NCI-H510A treated with DMSO at 0.1 percent for 48 hours (cell line): ENCODE measurements around the gene AMIGO3.
"Not testable (repeated sequence)": the region's sequence is repeated elsewhere in the genome, so short reads cannot be mapped to it uniquely, and the experiment has no call there.

Experiments used
- DNase-seq: peaks from one replicate; lab custom pipeline; 2025; lab: John Stamatoyannopoulos, UW

AMIGO3 gene, protein sequence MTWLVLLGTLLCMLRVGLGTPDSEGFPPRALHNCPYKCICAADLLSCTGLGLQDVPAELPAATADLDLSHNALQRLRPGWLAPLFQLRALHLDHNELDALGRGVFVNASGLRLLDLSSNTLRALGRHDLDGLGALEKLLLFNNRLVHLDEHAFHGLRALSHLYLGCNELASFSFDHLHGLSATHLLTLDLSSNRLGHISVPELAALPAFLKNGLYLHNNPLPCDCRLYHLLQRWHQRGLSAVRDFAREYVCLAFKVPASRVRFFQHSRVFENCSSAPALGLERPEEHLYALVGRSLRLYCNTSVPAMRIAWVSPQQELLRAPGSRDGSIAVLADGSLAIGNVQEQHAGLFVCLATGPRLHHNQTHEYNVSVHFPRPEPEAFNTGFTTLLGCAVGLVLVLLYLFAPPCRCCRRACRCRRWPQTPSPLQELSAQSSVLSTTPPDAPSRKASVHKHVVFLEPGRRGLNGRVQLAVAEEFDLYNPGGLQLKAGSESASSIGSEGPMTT

GRCh38 chr3:49719214-49719884, at the start of gene AMIGO3:
AMIGO3 (minus strand) TSS chr3:49719684; CDS start chr3:49719465, 219 bp downstream.
- peak; percentile 85 for DNase-seq

DNA sequence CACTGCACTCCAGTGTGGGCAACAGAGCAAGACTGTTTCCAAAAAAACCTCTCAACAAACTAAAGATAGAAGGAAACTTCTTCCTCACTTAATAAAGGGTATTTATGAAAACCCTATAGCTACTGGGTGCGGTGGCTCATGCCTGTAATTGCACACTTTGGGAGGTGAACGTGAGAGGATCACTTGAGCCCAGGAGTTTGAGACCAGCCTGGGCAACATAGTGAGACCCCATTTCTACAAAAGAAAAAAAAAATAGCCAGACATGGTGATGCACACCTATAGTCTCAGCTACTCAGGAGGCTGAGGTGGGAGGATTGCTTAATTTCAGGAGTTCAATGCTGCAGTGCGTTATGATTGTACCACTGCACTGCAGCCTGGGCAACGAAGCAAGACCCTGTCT, 44.5 kb upstream of the AMIGO3 start:
- no peak for DNase-seq

- no peak for DNase-seq
These were observed 42.2 kb upstream of the AMIGO3 start for GRCh38 chr3:49761661-49762060.

- DNase-seq, result no peak
These were observed 39.7 kb upstream of the AMIGO3 start for GRCh38 chr3:49759226-49759625.

- DNase-seq, result no peak
These were observed 37.7 kb upstream of the AMIGO3 start for GRCh38 chr3:49757197-49757596.

- DNase-seq, result no peak
These were observed 36.6 kb upstream of the AMIGO3 start for GRCh38 chr3:49756036-49756435.

- no peak for DNase-seq
These were observed 35.1 kb upstream of the AMIGO3 start for GRCh38 chr3:49754536-49754935.

GRCh38 chr3:49751501-49751900, 32.0 kb upstream of the AMIGO3 start:
- no peak for DNase-seq

DNA sequence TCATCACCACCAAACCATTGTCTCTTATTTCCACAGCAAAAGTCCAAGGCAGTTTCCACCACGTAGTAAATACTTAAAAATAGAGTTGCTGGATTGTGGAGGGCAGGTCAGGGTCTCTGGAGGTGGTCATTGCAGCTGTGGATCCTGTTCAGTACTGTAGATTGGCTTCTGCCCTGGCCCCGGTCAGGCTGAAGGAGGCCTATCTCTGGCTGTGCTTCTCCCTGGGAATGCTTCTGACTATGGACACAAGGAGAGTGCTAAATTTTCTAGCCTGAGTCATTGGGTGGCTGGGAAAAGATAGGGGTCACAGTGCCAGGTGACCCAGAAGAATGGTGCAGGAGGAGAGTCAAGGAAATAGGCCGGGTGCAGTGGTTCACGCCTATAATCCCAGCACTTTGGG, 30.6 kb upstream of the AMIGO3 start:
- no peak for DNase-seq

GRCh38 chr3:49748874-49749273, 29.4 kb upstream of the AMIGO3 start:
- DNase-seq, result not testable (repeated sequence)

GRCh38 chr3:49747792-49748480, 28.5 kb upstream of the AMIGO3 start:
- DNase-seq, result no peak

DNA sequence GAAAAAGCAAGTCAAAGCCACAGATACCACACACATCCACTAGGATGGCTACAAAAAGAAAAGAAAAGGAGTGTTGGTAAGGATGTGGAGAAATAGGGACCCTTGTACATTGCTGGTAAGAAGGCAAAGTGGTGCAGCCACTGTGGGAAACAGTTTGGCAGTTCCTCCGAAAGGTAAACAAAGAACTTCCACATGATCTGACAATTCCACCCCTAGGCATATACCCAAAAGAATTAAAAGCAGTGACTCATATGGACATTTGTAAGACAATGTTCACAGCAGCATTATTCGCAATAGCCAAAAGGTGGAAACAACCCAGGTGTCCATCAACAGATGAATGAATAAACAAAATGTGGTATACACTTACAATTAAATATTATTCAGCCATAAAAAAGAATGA, 26.5 kb upstream of the AMIGO3 start:
- no peak for DNase-seq

DNA sequence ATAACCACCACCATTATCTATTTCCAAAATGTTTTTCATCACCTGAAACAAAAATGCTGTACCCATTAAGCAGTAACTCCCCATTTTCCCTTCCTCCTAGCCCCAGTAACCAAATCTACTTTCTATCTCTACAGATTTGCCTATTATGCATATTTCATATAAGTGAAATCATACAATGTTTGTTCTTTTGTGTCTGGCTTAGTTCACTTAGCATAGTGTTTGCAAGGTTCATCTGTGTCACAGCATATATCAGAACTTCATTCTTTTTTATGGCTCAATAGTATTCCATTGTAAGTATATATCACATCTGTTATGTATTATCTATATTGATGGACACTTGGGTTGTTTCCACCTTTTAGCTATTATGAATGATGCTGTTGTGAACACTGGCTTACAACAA, 20.9 kb upstream of the AMIGO3 start:
- DNase-seq, result no peak

GRCh38 chr3:49738067-49738713, 18.7 kb upstream of the AMIGO3 start:
- no peak for DNase-seq

DNA sequence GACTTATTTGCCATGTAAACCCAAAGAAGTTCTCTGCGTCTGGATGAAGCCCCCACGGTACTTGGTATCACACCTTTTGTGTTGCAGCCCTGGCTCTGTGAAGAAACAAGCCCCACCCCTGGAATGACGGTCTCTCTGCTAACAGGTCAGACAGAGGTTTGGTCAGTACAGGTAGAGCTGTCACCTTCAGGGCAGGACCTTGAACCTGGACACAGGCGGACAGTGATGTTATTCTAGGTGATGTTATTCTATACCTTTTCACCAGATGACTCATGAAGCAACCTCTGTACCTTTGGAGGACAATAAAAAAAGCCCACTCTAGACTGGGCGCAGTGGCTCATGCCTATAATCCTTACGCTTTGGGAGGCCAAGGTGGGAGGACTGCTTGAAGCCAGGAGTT, 15.3 kb upstream of the AMIGO3 start:
- no peak for DNase-seq

- no peak for DNase-seq
These were observed 14.1 kb upstream of the AMIGO3 start for GRCh38 chr3:49733551-49733950.

DNA sequence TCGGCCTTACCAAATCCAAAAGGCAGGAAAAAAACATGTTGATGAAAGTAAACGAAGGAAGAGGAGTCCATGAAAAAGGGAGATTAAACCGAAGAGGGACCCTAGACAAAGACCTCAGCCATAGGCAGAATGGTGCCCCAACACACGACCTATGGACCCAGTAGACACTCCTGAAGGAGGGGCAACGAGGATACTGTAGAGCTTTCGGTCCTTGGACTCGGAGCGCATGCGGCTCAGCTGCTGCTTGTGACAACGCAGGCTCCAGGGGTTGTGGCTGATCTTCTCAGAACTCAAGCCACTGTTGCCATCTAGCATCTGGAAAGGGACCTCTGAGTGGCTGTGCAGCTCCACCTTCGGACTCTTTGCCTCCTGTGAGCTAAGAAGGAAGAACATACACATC, 13.1 kb upstream of the AMIGO3 start:
- no peak for DNase-seq

- no peak for DNase-seq
These were observed 10.6 kb upstream of the AMIGO3 start for GRCh38 chr3:49729966-49730609.

- no peak for DNase-seq
These were observed 8.5 kb upstream of the AMIGO3 start for GRCh38 chr3:49727924-49728361.

- DNase-seq, result no peak
These were observed 7.9 kb upstream of the AMIGO3 start for GRCh38 chr3:49727154-49727923.
